ENCODE measurements around the gene TMEM243.

DNA sequence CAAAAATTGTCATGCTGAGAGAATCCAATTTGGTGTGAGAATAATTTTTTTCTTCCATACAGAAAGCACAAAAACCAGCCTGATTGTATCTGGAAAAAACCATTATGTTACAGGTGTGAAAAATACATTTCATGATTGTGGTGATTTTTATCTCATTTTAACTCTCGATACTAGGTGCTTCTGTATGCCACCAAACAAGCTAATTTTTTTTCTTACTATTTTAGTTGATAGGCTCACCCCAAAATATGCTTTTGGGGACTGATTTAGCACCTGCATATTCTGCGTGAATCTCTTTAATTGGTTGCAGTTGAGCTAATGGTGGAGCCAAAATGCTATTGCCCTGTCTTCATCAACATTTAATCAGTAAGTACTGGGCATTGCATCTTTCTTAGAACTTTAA, 65.4 kb downstream of the TMEM243 start:
- TF ChIP-seq CTCF (IDR thresholded peaks at IDR 0.05) (no peak), POLR2A (IDR thresholded peaks at IDR 0.05) (no peak)

Measured in right lobe of liver (tissue), 4 donors.